NCI-H2227 (cell line): ENCODE data around the gene GRIN3B.
A peak's percentile ranks its signal among the peaks of the same experiment; 100 is the strongest.
"Not testable (repeated sequence)": the region's sequence is repeated elsewhere in the genome, so short reads cannot be mapped to it uniquely, and the experiment has no call there.

ENCODE experiments used
- DNase-seq: peaks from one replicate; lab custom pipeline; 2025; ENCODE audit not compliant: unreplicated experiment; lab: John Stamatoyannopoulos, UW

The GRIN3B gene

DNA sequence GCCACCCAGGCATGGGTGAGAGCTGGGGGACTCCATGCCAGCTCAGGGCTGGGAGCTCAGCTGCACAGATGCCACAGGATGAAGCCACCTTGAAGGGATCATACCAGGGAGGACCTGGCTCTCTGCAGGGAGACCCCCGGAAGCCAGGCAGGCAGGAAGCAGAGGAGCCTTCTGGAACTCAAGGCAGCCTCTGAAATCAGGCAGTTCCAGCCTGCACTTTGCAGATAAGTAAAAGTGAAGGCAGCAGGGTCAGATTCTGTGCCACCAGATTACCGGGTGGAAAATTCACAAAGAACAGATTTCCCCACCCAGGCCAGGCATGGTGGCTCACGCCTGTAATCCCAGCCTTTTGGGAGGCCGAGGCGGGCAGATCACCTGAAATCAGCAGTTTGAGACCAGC, 18.2 kb downstream of the GRIN3B start:
- no peak for DNase-seq

DNA sequence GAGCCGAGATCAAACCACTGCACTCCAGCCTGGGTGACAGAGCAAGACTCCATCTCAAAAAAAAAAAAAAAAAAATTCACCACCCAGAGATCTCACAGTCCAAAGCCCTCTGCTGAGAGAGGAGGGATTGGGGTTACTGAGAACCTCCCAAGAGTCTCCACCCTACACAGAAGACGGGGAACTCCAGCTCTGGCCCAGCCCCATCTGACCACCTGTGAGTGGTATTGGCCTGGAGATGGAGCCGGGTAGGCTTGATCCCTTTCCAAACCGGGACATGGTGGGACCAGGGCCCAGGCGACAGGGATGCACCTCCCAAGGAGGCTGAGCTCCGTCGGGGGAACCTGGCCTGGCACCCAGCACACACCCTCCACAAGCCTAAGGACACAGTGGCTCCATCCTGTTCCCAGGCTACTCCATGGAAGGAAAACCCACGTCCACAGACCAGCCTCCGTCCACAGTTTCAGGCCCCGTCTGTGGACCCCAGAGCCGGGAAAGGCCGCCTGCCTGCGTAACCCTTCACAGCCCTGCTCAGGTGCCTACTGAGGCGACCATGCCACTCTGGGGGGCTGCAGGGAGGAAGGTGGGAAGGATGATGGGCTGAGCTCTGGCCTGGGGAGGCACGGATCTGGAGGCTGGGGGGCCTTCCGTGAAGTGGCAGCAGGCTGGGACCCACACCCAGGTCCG, 18.9 kb downstream of the GRIN3B start:
- no peak for DNase-seq

DNA sequence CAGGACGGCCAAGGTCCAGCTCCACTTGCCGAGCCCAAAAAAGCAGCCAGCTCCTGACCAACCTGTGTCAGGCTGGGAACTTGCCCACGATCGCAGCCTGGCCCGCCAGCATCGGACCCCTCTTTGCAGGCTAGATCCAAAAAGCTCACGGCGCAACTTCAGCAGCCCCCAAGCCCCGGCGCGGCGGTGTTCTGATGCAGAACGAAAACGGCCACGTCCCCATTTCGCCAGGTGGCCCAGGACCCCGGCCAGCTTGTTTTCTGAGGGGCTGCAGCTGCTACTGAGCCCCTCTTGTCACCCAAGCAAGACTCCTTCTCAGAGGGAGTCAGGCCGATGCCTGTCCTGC, 19.4 kb downstream of the GRIN3B start:
- no peak for DNase-seq

DNA sequence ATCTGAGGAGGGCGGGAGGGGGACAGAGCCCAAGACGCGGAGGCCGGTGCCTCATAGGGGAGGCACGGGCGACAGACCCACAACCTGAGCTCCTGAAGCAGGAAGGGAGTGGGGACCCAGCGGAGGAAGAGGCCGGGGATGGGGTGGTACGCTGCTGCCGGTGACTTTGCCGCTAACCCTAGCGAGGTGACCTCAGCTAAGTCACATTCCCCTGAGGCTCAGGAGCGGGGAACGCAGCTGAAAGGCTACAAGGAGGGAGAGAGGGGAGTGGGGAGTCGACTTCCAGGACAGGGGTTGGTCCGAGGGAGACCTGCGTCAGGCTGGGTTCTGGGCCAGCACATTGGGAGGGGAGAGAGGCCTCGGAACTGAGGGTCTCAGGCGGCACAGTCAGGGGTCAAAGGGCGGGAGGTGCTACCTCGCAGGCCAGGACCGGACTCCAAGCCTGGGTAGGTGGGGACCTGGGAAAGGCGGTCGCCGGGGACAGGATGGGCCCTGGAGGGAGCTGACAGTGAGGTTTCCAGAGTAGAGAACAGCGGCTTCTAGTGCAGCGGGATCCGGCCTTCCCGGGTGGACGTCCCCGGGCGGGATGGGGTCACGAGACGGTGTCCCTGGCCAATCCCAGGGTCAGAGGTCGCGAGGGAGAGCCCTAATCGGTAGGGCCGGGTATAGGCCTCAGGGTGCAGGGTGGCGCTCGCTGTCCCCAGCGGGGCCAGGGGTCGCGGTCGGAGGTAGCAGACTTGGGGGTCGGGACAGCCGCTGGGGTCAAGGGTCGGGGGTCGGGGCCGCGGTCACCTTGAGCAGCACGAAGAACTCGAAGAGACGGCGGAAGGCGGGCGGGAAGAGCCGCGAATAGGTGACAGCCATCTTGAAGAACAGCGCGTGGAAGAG, 20.0 kb downstream of the GRIN3B start:
- DNase-seq, result no peak

DNA sequence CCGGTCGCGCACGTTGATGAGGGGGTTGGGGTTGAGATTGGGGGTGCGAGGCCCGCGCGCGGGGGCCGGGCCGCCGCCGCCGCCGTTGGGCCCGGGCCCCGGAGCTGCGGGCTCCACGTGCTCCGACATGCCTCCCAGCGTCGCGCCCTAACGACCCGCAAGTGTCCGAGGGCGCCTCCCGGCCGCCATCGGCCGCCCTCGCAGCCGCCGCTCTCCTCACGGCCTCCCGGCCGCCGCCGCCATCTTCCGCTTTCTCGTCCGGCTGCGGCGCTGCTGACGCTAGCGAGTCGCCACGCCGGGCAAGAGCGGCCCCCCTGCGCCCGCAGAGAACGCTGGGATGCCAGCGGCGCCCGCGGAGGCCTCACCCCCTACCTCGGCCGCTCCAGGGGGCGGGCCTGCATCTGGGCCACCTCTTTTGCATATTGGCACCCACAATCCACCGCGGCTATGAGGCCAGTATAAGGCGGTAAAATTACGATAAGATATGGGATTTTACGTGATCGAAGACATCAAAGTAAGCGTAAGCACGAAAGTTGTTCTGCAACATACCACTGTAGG, 20.7 kb downstream of the GRIN3B start, which contains the start of gene TMEM259:
TSS of gene TMEM259 (minus strand) at position 256 of the 558 bp plus-strand sequence. CDS start at position 129, 127 bp downstream.
- peak; percentile 96 for DNase-seq

DNA sequence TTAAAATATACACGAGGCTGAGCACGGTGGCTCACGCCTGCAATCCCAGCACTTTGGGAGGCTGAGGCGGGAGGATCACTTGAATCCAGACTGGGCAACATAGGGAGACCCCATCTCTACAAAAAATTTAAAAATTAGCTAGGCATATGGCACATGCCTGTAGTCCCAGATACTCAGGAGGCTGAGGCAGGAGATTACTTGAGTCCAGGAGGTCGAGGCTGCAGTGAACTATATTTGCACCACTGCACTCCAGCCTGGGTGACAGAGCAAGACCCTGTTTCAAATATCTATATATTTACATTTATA, 23.6 kb downstream of the GRIN3B start:
- not testable (repeated sequence) for DNase-seq

DNA sequence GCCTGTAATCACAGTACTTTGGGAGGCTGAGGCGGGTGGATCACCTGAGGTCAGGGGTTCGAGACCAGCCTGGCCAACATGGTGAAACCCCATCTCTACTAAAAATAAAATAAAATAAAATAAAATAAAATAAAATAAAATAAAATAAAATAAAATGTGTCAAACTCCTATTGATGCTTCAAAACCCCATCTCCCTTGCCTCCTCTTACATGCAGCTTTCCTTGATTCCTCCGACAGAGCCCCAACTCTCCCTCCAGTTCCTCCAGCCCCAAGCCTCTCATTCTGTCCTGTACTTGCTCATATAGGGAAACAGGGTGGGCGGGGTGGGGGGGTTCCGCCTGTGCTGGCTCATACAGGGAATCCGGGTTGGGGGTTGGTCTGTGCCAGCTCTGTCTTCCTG, 24.9 kb downstream of the GRIN3B start:
- not testable (repeated sequence) for DNase-seq

DNA sequence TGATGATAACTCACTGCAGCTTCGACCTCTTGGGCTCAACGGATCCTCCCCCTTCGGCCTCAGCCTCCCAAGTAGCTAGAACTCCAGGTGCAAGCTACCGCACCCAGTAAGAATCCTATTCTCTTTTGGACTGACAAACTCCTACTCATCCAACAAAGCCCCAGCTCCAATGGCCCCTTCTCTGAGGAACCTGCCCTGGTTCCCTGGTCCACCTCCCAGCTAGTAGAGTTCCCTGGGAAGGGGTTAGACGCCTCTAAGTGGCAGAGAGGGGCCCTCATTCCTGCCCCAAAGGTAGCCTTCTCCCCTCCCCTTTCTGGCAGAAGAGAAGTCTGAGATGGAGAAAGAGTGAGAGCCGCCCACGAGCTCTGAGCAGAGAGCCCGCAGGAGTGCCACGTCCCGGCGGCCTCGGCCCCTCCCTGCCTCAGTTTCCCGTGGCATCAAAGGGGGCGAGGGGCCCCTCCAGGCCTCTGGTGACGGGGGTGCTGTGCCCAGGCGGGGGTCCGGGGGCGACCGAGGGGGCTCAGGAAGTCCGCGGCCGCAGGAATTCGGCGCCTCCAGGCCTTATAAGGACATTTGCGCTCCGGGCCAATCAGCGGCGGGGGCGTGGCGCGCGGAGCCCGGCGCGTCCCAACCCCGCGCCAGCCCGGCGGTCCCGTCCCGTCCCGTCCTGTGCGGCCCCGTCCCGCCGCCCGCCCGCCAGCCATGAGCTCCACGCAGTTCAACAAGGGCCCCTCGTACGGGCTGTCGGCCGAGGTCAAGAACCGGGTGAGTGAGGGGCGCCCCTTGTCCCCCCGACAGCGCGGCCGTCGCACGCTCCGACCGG, 26.0 kb downstream of the GRIN3B start, which contains the start of gene CNN2:
TSS of gene CNN2 (plus strand) at position 649 of the 823 bp plus-strand sequence. CDS start at position 703, 54 bp downstream.
- peak; percentile 62 for DNase-seq

DNA sequence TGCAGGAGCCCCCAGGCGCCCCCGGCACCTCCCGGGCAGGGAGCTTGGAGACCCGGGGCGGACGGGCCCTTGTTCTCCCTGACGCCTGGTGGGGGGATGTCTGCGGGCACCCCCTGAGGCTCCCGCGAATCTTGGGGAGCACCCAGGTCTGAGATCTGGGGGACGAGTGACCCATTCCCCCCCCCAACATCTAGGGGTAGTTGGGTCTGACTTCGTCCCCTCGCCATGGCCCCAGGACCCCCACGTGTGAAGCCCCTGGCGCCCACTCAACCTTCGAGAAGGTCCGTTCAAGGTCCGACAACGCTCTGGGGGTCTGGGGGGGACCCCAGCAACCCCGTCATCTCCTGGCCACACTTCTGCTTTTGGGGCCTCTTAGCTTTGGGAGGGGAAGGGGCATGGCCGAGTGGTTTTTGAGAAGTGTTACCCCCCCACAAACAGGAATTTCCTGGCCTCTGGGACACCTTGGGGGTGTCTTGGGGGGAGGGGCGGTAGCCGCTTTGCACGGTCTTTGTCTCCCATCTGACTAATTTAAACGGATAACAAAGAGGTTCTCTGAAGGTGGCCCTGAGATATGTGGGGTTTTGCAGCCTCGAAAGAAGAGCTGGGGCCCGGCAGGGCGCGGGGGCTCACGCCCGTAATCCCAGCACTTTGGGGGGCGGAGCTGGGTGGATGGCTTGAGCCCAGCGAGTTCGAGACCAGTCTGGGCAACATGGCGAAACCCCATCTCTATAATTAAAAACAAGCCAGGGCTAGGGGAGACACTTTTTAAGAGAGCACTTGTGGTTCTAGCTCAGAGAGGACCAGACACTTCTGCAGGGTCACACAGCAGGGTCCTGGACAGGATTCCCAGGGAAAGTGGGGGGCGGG, 26.8 kb downstream of the GRIN3B start:
- DNase-seq, result no peak

DNA sequence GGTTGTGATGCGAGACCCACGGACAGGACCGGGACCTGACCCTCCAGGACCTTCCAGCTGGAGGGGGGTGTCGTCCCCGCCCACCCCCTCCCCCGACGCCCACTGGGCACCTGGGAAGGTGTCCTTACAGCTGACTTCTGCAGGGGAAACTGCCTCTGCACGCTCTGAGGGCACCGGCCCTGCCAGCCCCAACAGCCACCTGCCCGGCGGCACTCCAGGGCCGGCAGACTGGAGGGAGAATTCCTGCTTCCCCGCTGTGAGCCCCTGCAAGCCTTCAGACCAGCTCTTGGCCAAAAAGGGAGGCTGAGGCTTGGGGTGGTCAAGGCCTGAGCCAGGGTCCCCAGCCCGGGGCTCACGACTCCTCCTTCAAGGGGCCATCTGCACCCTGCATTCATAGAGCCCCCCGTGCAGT, 27.4 kb downstream of the GRIN3B start:
- DNase-seq, result no peak

DNA sequence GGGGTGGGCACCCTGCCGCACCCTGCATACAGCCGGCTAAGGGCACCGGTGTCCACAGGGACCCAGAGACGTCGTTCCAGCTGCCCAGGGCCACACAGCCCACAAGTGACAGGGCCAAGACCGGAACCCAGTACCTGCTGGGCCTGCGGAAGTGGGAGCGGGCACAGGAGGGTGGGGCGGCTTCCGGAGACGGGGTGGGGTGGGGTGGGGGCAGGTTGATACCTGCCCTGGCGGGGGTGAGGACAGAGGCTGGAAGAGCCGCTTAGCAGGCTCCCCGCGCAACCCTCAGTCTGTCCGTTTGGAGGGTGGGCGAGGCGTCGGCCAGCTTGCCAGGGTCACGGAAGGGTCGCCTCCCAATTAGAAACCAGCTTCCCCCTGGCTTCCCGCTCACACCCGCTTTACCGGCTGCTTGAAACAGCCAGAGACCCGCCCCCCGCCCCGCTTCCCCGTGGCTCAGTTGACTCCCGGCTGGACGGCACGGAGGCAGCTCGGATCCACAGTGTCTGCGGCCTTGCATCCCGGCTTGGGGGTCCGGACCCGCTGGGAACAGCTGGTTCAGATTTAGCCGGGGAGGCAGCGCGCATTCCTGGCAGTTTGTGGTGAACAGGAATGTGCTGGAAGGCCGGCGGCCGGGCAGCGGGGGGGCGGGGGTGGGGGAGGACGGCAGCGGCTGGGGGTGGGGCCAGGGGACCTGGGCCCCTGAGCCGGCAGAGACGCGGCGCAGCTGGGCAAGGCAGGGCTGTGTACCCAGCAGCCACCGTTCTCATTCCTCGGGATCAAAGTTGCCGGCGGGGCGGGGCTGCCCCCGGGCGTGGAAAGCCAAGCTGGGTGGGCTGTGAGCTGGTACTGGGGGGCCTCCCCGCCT, 28.1 kb downstream of the GRIN3B start:
- DNase-seq, result peak; percentile 51

DNA sequence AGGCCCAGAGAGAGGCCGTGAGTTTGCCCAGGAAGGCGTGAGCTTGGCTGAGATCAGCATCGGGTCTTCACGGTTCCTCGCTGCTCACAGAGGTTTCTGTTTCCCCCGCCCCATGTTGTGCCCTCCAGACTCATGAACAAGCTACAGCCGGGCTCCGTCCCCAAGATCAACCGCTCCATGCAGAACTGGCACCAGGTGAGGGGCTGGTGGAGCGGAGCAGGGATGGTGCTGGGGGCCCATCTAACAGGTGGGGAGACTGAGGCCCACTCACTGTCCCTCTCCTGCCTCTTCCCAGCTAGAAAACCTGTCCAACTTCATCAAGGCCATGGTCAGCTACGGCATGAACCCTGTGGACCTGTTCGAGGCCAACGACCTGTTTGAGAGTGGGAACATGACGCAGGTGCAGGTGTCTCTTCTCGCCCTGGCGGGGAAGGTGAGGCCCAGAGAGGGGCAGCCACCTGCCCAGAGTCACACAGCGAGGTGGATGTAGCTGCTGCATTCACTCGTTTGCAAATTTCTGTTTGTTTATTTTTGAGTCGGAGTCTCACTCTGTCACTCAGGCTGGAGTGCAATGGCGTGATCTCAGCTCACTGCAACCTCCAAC, 32.1 kb downstream of the GRIN3B start:
- no peak for DNase-seq

DNA sequence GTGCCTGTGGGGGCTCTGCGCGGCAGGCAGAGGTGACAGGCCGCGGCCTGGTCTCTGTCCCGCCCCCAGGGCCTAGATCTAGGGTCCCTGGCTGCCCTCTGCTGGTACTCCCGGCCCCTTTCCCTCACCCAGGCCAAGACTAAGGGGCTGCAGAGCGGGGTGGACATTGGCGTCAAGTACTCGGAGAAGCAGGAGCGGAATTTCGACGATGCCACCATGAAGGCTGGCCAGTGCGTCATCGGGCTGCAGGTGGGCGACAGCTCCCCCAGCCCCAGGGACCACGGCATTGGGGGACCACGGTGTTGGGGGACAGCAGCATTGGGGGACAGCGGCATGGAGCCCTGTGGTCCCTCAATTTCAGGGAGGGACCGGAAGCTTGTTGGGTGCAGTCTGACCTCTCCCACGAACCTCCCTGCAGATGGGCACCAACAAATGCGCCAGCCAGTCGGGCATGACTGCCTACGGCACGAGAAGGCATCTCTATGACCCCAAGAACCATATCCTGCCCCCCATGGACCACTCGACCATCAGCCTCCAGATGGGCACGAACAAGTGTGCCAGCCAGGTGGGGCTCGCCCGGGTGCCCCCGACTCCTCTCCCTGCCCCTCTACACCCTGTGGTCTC, 35.9 kb downstream of the GRIN3B start:
- no peak for DNase-seq

DNA sequence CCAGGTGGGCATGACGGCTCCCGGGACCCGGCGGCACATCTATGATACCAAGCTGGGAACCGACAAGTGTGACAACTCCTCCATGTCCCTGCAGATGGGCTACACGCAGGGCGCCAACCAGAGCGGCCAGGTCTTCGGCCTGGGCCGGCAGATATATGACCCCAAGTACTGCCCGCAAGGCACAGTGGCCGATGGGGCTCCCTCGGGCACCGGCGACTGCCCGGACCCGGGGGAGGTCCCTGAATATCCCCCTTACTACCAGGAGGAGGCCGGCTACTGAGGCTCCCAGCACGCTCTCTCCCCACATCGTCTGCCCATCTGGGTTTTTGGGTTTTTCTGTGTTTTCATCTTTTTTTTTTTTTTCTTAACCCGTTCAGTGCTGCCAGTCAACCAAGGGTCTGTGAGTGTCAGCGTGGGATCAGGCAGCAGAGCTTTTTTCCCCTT, 37.4 kb downstream of the GRIN3B start:
- no peak for DNase-seq

DNA sequence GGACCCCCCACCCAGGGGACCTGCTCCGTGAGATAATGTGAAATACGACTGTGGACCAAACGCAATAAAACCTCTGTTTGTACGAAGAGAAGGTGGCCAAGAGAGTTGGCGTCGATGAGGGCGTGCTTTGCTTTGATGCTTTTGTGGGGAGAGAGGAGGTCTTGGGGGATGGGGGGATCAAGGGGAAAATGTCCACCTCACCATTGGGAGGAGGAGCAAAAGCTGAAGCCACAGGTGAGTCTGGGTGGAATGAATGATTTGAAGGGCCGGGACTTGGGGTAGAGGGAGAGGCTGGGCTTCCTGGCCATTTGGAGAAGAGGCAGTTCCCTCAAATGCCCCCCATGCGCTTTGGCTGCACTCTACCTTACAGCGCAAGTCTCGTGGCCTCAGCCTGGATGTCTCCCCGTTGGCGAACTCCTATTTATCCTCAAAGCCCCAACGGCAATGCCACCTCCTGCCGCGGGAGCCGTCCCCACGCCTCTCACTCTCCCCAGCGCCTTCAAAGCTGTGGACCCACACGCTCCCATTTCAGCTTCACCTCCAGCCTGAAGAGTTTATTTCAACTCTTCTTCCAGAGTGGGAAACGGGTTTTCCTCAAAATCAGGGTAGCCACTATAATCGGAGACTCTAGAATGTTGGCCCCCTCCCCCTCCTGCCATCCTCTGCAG, 38.9 kb downstream of the GRIN3B start:
- DNase-seq, result no peak

DNA sequence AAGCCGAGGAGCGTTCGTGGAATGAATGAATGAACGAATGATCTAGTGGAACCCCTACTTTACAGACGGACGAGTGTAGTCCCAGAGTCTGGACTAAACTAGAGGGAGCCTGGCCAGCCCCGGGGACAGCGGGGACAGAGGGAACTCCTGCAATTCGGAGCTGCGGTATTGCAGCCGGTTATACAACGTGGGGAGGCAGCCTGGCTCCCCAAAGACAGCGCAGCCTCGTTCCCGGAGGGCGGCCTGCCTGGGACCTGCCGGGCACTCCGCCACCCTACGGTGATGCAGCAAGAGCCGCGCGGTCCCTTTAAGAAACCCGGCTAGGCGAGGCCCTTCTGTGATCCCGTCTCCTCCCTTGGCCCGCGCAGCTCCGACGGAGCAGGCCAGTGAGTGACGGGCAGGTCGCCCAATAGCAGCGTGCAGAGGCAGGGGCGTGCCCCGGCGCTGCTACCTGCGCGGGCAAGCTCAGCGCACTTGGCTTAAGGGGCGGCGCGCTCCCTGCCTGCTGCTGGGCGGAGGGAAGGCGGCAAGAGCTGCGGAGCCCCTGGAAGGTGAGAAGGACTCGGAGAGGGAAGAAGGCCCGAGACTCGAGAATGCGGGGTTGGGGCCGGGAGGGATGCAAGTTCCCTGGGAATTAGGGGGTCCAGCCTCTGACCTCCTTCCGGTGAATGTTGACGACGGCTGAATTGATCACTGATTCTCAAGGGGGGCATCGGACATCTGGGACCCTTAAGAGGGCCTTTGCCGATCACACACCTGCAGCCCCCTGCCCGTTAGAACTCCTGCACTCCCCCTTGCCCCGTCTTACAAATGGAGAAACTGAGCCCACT, 39.6 kb downstream of the GRIN3B start, which contains the start of gene ABCA7:
TSS of gene ABCA7 (plus strand) at position 462 of the 830 bp plus-strand sequence. CDS start 1,255 bp downstream, outside the sequence.
- DNase-seq, result peak; percentile 98
